ENCODE measurements around the gene SH2D3C.

The SH2D3C gene

GRCh38 chr9:127720031-127720864 lies 58.2 kb downstream of the SH2D3C start:
- Histone ChIP-seq H3K18ac (ENCODE audit: low read length) (no peak overlapping the region), H2BK5ac (ENCODE audit: low read depth, low read length, poor library complexity) (no peak overlapping the region), H3K79me2 (ENCODE audit: control insufficient read depth, insufficient read depth, low read length, poor library complexity) (no peaks in the 10 kb centered on the region), H3K23ac (ENCODE audit: low read length) (no peak overlapping the region), H3K27me3 (ENCODE audit: insufficient read depth, low read length) (no peaks in the 10 kb centered on the region), H3K36me3 (ENCODE audit: control insufficient read depth in 1 of 2, insufficient read depth in 2 of 2, low read length in 2 of 2) (no peaks in the 10 kb centered on the region), H4K8ac (ENCODE audit: low read depth, low read length) (no peak overlapping the region), H3K14ac (ENCODE audit: low read length) (no peak overlapping the region), H2AK5ac (ENCODE audit: low read length) (no peak overlapping the region), H2BK120ac (ENCODE audit: insufficient read depth, low read length, poor library complexity) (no peak overlapping the region), H4K12ac (ENCODE audit: low read depth, low read length) (no peak overlapping the region), H3K9ac (ENCODE audit: low read length) (no peak overlapping the region), H3K4me2 (ENCODE audit: low read length) (no peak overlapping the region), H2BK12ac (ENCODE audit: low read length) (no peak overlapping the region), H3K4ac (ENCODE audit: low read depth, low read length) (no peak overlapping the region), H4K91ac (ENCODE audit: low read depth, low read length) (no peak overlapping the region), H2AFZ (ENCODE audit: insufficient read depth, low read length, poor library complexity) (no peak overlapping the region), H3K9me3 (ENCODE audit: insufficient read depth, low read depth, low read length) (no peaks in the 10 kb centered on the region), H3K4me1 (ENCODE audit: control insufficient read depth in 1 of 2, insufficient read depth in 2 of 2, low read length in 2 of 2) (peaks cover 0 to 3% of the 10 kb centered on the region in 2 experiments), H3K27ac (ENCODE audit: low read depth, low read length) (no peak overlapping the region), H3K4me3 (ENCODE audit: low read depth, low read length) (no peak overlapping the region), H3K79me1 (ENCODE audit: low read length) (no peaks in the 10 kb centered on the region)
- WGBS (ENCODE audit: extremely low coverage, insufficient coverage, insufficient read length), result no CpG with 5 or more reads among the region's 12 CpGs
- DNase-seq, result no peak

- no peak for DNase-seq
- Histone ChIP-seq H3K4me2 (ENCODE audit: low read length) (no peak overlapping the region), H4K8ac (ENCODE audit: low read depth, low read length) (no peak overlapping the region), H4K12ac (ENCODE audit: low read depth, low read length) (no peak overlapping the region), H3K79me2 (ENCODE audit: control insufficient read depth, insufficient read depth, low read length, poor library complexity) (no peaks in the 10 kb centered on the region), H2BK5ac (ENCODE audit: low read depth, low read length, poor library complexity) (no peak overlapping the region), H3K18ac (ENCODE audit: low read length) (no peak overlapping the region), H3K4me3 (ENCODE audit: low read depth, low read length) (no peak overlapping the region), H2AK5ac (ENCODE audit: low read length) (no peak overlapping the region), H3K4ac (ENCODE audit: low read depth, low read length) (no peak overlapping the region), H4K91ac (ENCODE audit: low read depth, low read length) (no peak overlapping the region), H3K27ac (ENCODE audit: low read depth, low read length) (no peak overlapping the region), H3K23ac (ENCODE audit: low read length) (no peak overlapping the region), H2BK12ac (ENCODE audit: low read length) (no peak overlapping the region), H3K9me3 (ENCODE audit: insufficient read depth, low read depth, low read length) (no peaks in the 10 kb centered on the region), H3K14ac (ENCODE audit: low read length) (no peak overlapping the region), H2AFZ (ENCODE audit: insufficient read depth, low read length, poor library complexity) (no peak overlapping the region), H3K27me3 (ENCODE audit: insufficient read depth, low read length) (peaks cover 2% of the 10 kb centered on the region), H2BK120ac (ENCODE audit: insufficient read depth, low read length, poor library complexity) (no peak overlapping the region), H3K36me3 (ENCODE audit: control insufficient read depth in 1 of 2, insufficient read depth in 2 of 2, low read length in 2 of 2) (no peaks in the 10 kb centered on the region), H3K4me1 (ENCODE audit: control insufficient read depth in 1 of 2, insufficient read depth in 2 of 2, low read length in 2 of 2) (peaks cover 0 to 9% of the 10 kb centered on the region in 2 experiments), H3K79me1 (ENCODE audit: low read length) (no peaks in the 10 kb centered on the region), H3K9ac (ENCODE audit: low read length) (no peak overlapping the region)
- WGBS (ENCODE audit: extremely low coverage, insufficient coverage, insufficient read length), result no CpG with 5 or more reads among the region's 5 CpGs
These were observed 60.7 kb downstream of the SH2D3C start for GRCh38 chr9:127717766-127718165.

DNA sequence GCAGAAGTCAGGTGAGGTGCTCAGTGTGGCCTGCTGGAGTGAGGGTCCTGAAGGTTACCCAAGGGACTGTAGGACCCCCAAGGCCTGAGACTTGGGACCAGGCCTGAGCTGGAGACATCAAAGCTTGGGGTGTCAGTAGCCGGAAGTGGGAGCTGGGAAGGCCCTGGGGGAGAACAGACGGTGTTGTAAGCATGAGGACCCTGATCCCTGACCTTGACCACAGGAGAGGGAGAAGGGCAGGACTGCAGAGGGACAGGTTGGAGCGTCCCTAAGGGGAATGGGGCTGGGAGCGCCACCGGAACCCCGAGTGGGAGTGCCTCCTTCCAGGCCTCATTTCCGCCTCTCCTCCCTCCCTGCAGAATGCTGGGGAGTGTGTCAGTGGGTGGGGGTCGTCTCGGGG lies 62.1 kb downstream of the SH2D3C start:
- no peak overlapping the region for H3K4ac ChIP-seq (ENCODE audit: low read depth, low read length)
- H3K79me2 ChIP-seq (ENCODE audit: control insufficient read depth, insufficient read depth, low read length, poor library complexity), result no peaks in the 10 kb centered on the region
- no peak for DNase-seq

GRCh38 chr9:127715470-127716337 lies 62.8 kb downstream of the SH2D3C start, which contains the start of the genes PTRH1 and TTC16:
Gene PTRH1 (minus strand): TSS chr9:127715663. CDS start chr9:127715639, 24 bp downstream.
Gene TTC16 (plus strand): TSS chr9:127716079. CDS start chr9:127716146, 67 bp downstream.
- peak within 1 kb of the TSS; percentile 48 for H4K12ac ChIP-seq (ENCODE audit: low read depth, low read length)
- peak; percentile 97 to 99 for DNase-seq
- peaks cover 2% of the 10 kb centered on the region for H3K27me3 ChIP-seq (ENCODE audit: insufficient read depth, low read length)
- peak within 1 kb of the TSS; percentile 8 for H4K91ac ChIP-seq (ENCODE audit: low read depth, low read length)
- H4K8ac ChIP-seq (ENCODE audit: low read depth, low read length), result peak within 1 kb of the TSS; percentile 73
- no peak within 1 kb of the TSS for H3K4ac ChIP-seq (ENCODE audit: low read depth, low read length)
- no peak within 1 kb of the TSS for H2BK12ac ChIP-seq (ENCODE audit: low read length)
- H3K9ac ChIP-seq (ENCODE audit: low read length), result peak within 1 kb of the TSS; percentile 54
- H3K36me3 ChIP-seq (ENCODE audit: control insufficient read depth in 1 of 2, insufficient read depth in 2 of 2, low read length in 2 of 2), result no peaks in the 10 kb centered on the region
- no peak within 1 kb of the TSS for H2BK120ac ChIP-seq (ENCODE audit: insufficient read depth, low read length, poor library complexity)
- no peak within 1 kb of the TSS for H2BK5ac ChIP-seq (ENCODE audit: low read depth, low read length, poor library complexity)
- no peaks in the 10 kb centered on the region for H3K9me3 ChIP-seq (ENCODE audit: insufficient read depth, low read depth, low read length)
- peaks cover 0 to 9% of the 10 kb centered on the region in 2 experiments for H3K4me1 ChIP-seq (ENCODE audit: control insufficient read depth in 1 of 2, insufficient read depth in 2 of 2, low read length in 2 of 2)
- H2AFZ ChIP-seq (ENCODE audit: insufficient read depth, low read length, poor library complexity), result peak within 1 kb of the TSS; percentile 64
- peak within 1 kb of the TSS; percentile 14 for H3K18ac ChIP-seq (ENCODE audit: low read length)
- H3K27ac ChIP-seq (ENCODE audit: low read depth, low read length), result no peak within 1 kb of the TSS
- H3K4me3 ChIP-seq (ENCODE audit: low read depth, low read length), result peak within 1 kb of the TSS; percentile 85
- H3K79me1 ChIP-seq (ENCODE audit: low read length), result no peaks in the 10 kb centered on the region
- H3K4me2 ChIP-seq (ENCODE audit: low read length), result peak within 1 kb of the TSS; percentile 76
- no peak within 1 kb of the TSS for H3K23ac ChIP-seq (ENCODE audit: low read length)
- no CpG with 5 or more reads among the region's 65 CpGs for WGBS (ENCODE audit: extremely low coverage, insufficient coverage, insufficient read length)
- H3K79me2 ChIP-seq (ENCODE audit: control insufficient read depth, insufficient read depth, low read length, poor library complexity), result no peaks in the 10 kb centered on the region
- no peak within 1 kb of the TSS for H2AK5ac ChIP-seq (ENCODE audit: low read length)
- H3K14ac ChIP-seq (ENCODE audit: low read length), result peak within 1 kb of the TSS; percentile 3

More for the DNA sequence above, 62.1 kb downstream of the SH2D3C start:
- Histone ChIP-seq H3K14ac (ENCODE audit: low read length) (no peak overlapping the region), H4K12ac (ENCODE audit: low read depth, low read length) (no peak overlapping the region), H2AK5ac (ENCODE audit: low read length) (no peak overlapping the region), H3K4me3 (ENCODE audit: low read depth, low read length) (no peak overlapping the region), H3K9me3 (ENCODE audit: insufficient read depth, low read depth, low read length) (no peaks in the 10 kb centered on the region), H2BK120ac (ENCODE audit: insufficient read depth, low read length, poor library complexity) (no peak overlapping the region), H3K79me1 (ENCODE audit: low read length) (no peaks in the 10 kb centered on the region), H3K4me2 (ENCODE audit: low read length) (no peak overlapping the region), H3K18ac (ENCODE audit: low read length) (no peak overlapping the region), H4K8ac (ENCODE audit: low read depth, low read length) (peak overlapping the region; percentile 23), H3K23ac (ENCODE audit: low read length) (no peak overlapping the region), H3K9ac (ENCODE audit: low read length) (no peak overlapping the region), H2BK5ac (ENCODE audit: low read depth, low read length, poor library complexity) (no peak overlapping the region), H3K27me3 (ENCODE audit: insufficient read depth, low read length) (peaks cover 2% of the 10 kb centered on the region), H3K4me1 (ENCODE audit: control insufficient read depth in 1 of 2, insufficient read depth in 2 of 2, low read length in 2 of 2) (peaks cover 0 to 9% of the 10 kb centered on the region in 2 experiments), H3K27ac (ENCODE audit: low read depth, low read length) (no peak overlapping the region), H2BK12ac (ENCODE audit: low read length) (no peak overlapping the region), H4K91ac (ENCODE audit: low read depth, low read length) (no peak overlapping the region), H2AFZ (ENCODE audit: insufficient read depth, low read length, poor library complexity) (no peak overlapping the region), H3K36me3 (ENCODE audit: control insufficient read depth in 1 of 2, insufficient read depth in 2 of 2, low read length in 2 of 2) (no peaks in the 10 kb centered on the region)
- no CpG with 5 or more reads among the region's 9 CpGs for WGBS (ENCODE audit: extremely low coverage, insufficient coverage, insufficient read length)
